GM18520 (cell line): ENCODE data around the gene ZNF746.

Source experiments
- ATAC-seq: cut with Tn5 transposase; IDR thresholded peaks from one replicate; pipeline ENCODE4 v1.9.1; 2021; ENCODE audit not compliant: unreplicated experiment

Gene ZNF746

GRCh38 chr7:149490083-149490760 lies 7.4 kb downstream of the ZNF746 start:
- no peak for ATAC-seq

- no peak for ATAC-seq
These were observed 8.1 kb downstream of the ZNF746 start for GRCh38 chr7:149489391-149490024.

GRCh38 chr7:149479568-149479967 lies 18.0 kb downstream of the ZNF746 start:
- ATAC-seq = no peak

- no peak for ATAC-seq
These were observed 18.9 kb downstream of the ZNF746 start for GRCh38 chr7:149478754-149479153.

GRCh38 chr7:149477494-149478443 lies 19.8 kb downstream of the ZNF746 start:
- ATAC-seq = no peak

- no peak for ATAC-seq
These were observed 20.8 kb downstream of the ZNF746 start for GRCh38 chr7:149476791-149477190.

- ATAC-seq = no peak
These were observed 22.2 kb downstream of the ZNF746 start for GRCh38 chr7:149475121-149476045.

GRCh38 chr7:149474309-149475120 lies 23.1 kb downstream of the ZNF746 start:
- ATAC-seq = no peak

- ATAC-seq = no peak
These were observed 24.4 kb downstream of the ZNF746 start for GRCh38 chr7:149473251-149473650.

- ATAC-seq = no peak
These were observed 26.2 kb downstream of the ZNF746 start for GRCh38 chr7:149471289-149471953.

GRCh38 chr7:149469806-149470205 lies 27.8 kb downstream of the ZNF746 start:
- no peak for ATAC-seq

GRCh38 chr7:149468208-149468607 lies 29.4 kb downstream of the ZNF746 start:
- ATAC-seq = no peak

GRCh38 chr7:149467321-149467859 lies 30.2 kb downstream of the ZNF746 start:
- no peak for ATAC-seq

GRCh38 chr7:149466364-149466763 lies 31.2 kb downstream of the ZNF746 start:
- no peak for ATAC-seq

GRCh38 chr7:149463500-149464161 lies 34.0 kb downstream of the ZNF746 start:
- no peak for ATAC-seq

- no peak for ATAC-seq
These were observed 35.5 kb downstream of the ZNF746 start for GRCh38 chr7:149462101-149462520.

- peak; percentile 96 for ATAC-seq
These were observed 36.9 kb downstream of the ZNF746 start, which contains the start of gene ZNF777 for GRCh38 chr7:149460493-149461277. TSS of gene ZNF777 (minus strand) at chr7:149461062. CDS start at chr7:149456022, 5,040 bp downstream.
